ENCODE measurements around the gene ANKFY1.
"Not testable (repeated sequence)": the region's sequence is repeated elsewhere in the genome, so short reads cannot be mapped to it uniquely, and the experiment has no call there.

ANKFY1 gene

GRCh38 chr17:4256952-4257351, 6.8 kb downstream of the ANKFY1 start:
- no peak for DNase-seq (ENCODE audit: low spot score)

GRCh38 chr17:4255271-4255670, 8.5 kb downstream of the ANKFY1 start:
- DNase-seq (ENCODE audit: low spot score): not testable (repeated sequence)

DNA sequence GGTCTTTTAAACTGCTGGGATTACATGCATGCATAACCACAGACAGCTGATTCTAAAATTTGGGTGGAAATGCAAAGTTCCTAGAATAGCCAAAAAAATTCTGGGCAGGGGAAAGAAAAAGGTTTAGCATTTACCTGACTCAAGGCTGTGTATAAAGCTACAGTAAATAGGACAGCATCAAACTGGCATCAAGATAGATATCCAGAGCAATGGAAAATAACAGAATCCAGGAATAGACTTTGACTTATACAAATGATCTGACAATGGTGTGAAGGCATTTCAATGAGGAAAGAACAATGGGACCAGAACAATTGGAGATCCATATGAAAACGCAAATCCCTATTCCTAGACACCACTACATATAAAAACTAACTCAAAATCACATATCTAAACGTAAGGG, 12.9 kb downstream of the ANKFY1 start:
- DNase-seq (ENCODE audit: low spot score): no peak

- DNase-seq (ENCODE audit: low spot score): peak; percentile 27
Measured at GRCh38 chr17:4249452-4250029, 14.2 kb downstream of the ANKFY1 start.

DNA sequence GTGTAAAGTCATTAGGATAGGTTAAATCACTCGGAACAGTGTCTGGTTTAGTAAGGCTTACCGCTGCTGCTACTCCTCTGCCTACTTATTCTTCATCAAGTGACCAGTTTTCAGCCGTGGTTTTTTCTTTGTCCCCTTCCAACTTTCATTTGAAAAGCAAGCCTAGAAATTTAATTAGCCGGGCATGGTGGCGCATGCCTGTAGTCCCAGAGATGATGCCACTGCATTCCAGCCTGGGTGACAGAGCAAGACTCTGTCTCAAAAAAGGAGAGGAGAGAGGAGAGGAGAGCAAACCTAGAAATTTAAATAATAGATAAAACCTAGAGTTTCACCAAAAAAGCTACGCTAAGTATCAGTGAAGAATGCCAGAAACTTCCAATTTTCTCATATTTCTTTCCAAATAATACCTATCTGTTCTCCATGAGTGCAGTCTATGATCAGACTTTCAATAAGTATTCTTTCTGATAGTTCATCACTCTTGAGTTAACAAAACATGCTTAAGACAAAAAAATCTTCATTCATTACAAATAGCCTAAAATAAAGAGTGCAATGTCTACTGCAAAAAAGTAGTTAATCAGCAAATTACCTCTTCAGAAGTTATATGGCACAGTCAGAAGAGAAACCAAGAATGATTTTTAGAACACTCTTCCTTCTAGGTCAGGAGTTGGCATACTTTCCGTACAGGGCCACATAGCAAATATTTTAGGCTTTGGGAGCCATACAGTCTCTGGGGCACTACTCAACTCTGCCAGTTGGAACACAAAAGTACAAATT, 15.1 kb downstream of the ANKFY1 start:
- no peak for DNase-seq (ENCODE audit: low spot score)

DNA sequence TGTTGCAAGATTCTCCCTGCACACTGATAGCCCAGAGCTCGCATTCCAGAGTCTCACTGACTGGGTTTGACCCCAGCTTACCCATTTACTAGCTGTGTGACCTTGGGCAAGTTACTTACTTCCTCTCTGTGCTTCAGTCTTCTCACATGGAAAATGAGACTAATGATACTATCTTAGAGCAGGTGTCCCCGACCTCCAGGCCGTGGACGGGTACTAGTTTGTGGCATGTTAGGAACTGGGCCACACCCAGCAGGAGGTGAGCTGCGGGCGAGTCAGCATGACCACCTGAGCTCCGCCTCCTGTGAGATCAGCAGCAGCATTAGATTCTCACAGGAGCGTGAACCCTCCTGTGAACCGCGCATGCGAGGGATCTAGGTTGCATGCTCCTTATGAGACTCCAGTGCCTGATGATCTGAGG, 15.8 kb downstream of the ANKFY1 start:
- DNase-seq (ENCODE audit: low spot score): peak; percentile 33

DNA sequence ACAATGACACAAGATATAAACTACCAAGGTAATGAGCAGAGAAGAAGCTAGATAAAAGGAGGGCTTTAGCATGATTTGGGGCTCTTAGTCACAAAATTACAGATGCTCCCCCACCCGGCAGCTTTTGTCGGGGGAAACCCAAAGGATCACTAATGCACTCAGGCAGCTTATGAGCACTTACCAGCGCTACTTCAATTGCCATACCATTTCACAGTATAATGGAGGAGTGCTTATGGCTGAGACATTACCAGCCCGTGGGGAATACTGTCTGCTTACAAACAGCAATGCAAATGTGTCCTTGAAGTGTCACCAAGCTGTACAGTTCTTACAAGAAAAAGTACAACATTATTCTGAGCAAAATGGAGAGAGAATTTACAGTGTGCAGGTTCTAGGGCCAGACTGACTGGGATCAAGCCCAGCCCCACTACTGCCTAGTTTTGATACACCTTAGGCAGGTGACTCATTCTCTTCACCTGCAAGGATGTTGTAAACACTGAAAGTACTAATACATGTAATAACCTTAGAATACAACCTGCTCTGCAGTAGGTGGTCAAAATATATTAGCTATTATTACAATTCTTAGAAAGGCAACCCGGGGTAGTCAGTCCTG, 16.3 kb downstream of the ANKFY1 start:
- DNase-seq (ENCODE audit: low spot score): no peak

- DNase-seq (ENCODE audit: low spot score): no peak
Measured at GRCh38 chr17:4246674-4247073, 17.1 kb downstream of the ANKFY1 start.

- no peak for DNase-seq (ENCODE audit: low spot score)
Measured at GRCh38 chr17:4241535-4241934, 22.2 kb downstream of the ANKFY1 start.

DNA sequence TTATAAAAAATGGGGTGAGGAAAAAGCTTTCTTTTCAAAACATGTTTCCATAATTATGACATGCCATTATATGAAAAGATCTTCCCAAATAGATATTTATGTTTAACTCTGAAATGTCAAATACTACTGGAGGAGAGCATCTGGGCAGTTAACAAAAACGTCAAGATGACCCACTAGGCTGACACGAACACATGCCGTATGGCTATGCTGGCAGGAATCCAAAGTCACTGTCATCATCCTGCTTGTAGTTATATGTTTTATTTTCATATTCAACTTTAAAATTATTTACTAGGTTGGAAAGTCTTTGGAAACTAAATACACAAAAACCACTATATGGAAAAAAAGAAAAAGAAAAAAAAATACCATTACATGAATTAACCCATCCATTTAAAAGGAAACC, 27.3 kb downstream of the ANKFY1 start:
- DNase-seq (ENCODE audit: low spot score): no peak

GRCh38 chr17:4235372-4236279, 28.2 kb downstream of the ANKFY1 start:
- no peak for DNase-seq (ENCODE audit: low spot score)

GRCh38 chr17:4234401-4234800, 29.4 kb downstream of the ANKFY1 start:
- DNase-seq (ENCODE audit: low spot score): no peak

DNA sequence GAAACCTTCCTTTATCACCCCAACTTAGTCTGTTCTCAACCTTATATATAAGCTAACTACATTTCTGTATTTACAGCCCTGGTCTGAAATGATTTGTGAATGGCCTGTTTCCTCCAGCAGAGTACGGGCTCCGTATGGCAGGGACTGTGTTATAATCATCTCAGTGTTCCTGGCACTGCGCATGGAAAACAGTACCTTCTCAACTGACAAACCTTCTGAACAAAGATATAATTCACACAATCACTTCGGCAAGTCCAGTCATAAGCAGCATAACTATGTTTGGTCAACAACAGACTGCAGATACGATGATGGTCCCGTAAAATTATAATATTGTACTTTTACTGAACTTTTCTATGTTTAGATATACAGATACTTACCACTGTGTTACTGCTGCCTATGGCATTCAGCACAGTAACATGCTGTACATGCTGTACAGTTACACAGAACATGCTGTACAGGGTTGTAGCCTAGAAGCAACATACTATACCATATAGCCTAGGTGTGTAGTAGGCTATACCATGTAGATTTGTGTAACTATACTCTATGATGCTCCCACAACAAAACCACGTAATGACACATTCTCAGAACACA, 30.0 kb downstream of the ANKFY1 start:
- DNase-seq (ENCODE audit: low spot score): no peak

GRCh38 chr17:4232168-4232813, 31.5 kb downstream of the ANKFY1 start:
- no peak for DNase-seq (ENCODE audit: low spot score)

DNA sequence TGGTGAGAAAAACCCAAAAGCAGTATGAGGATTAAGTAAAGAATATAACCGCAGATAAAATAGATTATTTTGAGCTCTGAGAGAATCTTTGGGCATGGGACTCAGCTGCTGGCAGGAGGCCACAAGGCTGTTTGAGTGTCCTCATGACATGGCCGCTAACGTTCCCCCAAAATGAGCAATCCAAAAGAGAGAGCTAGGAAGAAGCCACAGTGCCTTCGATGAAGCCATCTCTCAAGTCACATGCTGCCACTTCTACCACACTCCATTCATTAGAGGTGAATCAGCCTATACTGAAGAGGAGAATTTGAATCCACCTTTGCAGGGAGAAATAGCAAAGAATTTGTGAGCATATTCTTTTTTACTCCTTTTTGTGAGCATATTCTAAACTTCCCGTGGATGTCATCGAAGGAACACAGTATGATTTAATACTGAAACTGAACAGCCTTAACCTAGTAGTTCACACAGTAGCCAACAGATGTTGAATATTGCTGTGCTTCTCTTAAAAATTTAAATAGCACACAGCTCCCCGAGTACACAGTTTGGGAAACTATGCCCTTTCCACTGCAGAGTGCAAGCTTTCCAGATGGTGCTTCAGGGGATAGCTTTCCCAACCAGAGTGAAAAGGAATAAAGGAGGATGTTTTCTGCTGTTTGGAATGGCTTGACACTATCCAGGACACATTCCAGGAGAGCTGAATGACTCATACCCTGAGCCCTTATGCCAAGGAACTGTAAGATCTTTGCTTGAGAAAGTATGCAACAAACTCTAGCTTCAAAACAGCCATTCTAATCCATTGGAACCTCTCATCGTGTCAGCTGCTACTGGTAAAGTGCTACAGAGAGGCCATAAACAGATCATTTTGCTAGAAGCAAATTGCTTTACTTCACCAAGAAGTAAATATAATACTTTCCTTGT, 33.9 kb downstream of the ANKFY1 start:
- DNase-seq (ENCODE audit: low spot score): no peak

DNA sequence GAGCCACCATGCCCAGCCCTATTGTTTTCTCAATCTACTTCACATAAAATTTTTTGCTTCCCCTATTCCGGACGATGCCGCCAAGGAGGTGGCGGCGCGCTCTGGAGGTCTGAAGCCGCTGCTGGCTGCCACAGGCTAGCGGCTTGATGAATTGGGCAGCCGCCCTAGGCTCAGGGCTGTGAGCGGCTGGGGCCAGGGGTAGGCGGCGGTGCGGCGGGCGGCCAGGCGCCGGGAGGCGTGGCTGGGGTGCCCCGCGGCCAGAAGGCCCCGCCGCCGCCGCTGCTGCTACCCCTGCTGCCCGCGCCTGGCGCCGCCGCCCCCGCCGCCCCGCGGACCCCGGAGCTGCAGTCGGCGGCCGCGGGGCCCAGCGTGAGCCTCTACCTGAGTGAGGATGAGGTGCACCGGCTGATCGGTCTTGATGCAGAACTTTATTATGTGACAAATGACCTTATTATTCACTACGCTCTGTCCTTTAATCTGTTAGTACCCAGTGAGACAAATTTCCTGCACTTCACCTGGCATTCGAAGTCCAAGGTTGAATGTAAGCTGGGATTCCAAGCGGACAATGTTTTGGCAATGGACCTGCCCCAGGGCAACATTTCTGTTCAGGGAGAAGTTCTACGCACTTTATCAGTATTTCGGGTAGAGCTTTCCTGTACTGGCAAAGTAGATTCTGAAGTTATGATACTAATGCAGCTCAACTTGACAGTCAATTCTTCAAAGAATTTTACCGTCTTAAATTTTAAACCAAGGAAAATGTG, 41.7 kb downstream of the ANKFY1 start:
- no peak for DNase-seq (ENCODE audit: low spot score)

DNA sequence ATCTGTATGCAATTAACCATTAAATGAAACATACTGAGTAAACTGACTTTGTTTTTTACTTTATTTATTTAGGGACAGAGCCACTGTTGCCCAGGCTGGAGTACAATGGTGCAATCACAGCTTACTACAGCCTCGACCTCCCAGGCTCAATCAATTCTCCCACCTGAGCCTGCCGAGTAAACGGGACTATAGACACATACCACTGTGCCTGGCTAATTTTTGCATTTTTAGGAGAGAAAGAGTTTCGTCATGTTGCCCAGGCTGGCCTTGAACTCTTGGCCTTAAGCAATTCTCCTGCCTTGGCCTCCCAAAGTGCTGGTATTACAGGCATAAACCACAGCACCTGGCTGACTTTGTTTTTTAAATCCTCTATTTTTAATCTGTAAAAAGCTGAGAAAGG, 42.6 kb downstream of the ANKFY1 start:
- no peak for DNase-seq (ENCODE audit: low spot score)

- DNase-seq (ENCODE audit: low spot score): no peak
Measured at GRCh38 chr17:4220655-4221054, 43.1 kb downstream of the ANKFY1 start.

- no peak for DNase-seq (ENCODE audit: low spot score)
Measured at GRCh38 chr17:4219241-4219640, 44.5 kb downstream of the ANKFY1 start.
